NT2/D1 (cell line): ENCODE data around the gene SMAD2.

Experiments
- SUZ12 ChIP-seq: IDR thresholded peaks from 2 replicates; pipeline ENCODE4 v1.6.1; 2011; ENCODE audit not compliant: insufficient read length, insufficient read depth; ENCODE audit errors: extremely low read depth
- YY1 ChIP-seq: IDR thresholded peaks from 2 replicates; pipeline ENCODE4 v1.6.1; 2011; ENCODE audit not compliant: insufficient read length, insufficient read depth
- ZNF274 ChIP-seq: IDR thresholded peaks from 2 replicates; pipeline ENCODE4 v1.6.1; 2011; ENCODE audit warnings: mild to moderate bottlenecking, low read depth, low read length

DNA sequence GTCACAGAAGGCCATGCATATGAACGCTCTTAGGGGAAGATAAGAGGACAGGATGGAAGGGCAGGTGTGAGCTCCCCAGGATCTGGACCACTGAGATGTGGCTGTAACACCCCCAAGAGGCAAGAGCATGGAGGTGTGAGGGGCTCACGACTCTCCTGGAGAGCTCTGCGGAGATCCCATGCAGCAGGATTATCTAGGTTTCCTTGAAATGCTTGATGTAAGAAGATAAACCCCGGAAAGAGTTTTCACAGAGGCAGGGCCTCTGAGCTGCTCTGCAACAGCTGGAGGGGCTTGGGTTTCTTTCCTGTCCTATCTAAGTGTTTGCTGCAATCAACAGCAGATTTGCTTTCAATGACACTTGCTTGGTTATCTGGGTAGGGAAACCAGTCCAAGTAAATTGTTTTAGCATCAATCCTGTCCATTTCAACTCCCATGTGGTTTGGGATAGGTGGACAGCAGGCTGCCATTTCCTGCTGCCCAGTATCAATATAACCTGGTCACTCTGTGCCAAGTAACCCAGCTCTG lies 138.9 kb downstream of the SMAD2 start:
- no peak for TF ChIP-seq ZNF274
- no peak for TF ChIP-seq SUZ12
- no peak for TF ChIP-seq YY1
